Uterus (tissue), 4 donors: ENCODE measurements around the gene PMF1. TPM values are rescaled to one million over a fixed set of nuclear protein-coding genes. Genes with fewer than 3 reads are reported as not detected.

ENCODE experiments used
- DNase-seq, 2 donors: peaks; one replicate each; pipeline ENCODE4 v3.0.0-alpha.2; 2019 to 2020
- H3K27ac ChIP-seq, 2 donors: fragments of 200-600 bp; sonication (generic); 1 replicate in 1 of 2; 2 replicates in 1 of 2; pipeline ENCODE4 v1.5.1; 2016 to 2018
- H3K27me3 ChIP-seq, 2 donors: fragments of 200-600 bp; sonication (generic); one replicate each; pipeline ENCODE4 v1.5.1; 2018 to 2019; ENCODE audit warnings: control low read depth in 1 of 2
- H3K36me3 ChIP-seq, 2 donors: fragments of 200-600 bp; sonication (generic); one replicate each; pipeline ENCODE4 v1.5.1; 2019; ENCODE audit warnings: control low read depth in 1 of 2
- H3K4me1 ChIP-seq, 2 donors: fragments of 200-600 bp; sonication (generic); one replicate each; pipeline ENCODE4 v1.5.1; 2018 to 2019; ENCODE audit warnings: control low read depth in 1 of 2
- H3K4me3 ChIP-seq, 2 donors: fragments of 200-600 bp; sonication (generic); 1 replicate in 1 of 2; 2 replicates in 1 of 2; pipeline ENCODE4 v1.5.1; 2018 to 2019; ENCODE audit warnings: mild to moderate bottlenecking in 1 of 2
- H3K9me3 ChIP-seq, 2 donors: fragments of 200-600 bp; sonication (generic); one replicate each; pipeline ENCODE4 v1.5.1; 2019; ENCODE audit warnings: control low read depth in 1 of 2
- POLR2A ChIP-seq, 2 donors: fragments of 450-650 bp; IDR thresholded peaks; one replicate each; pipeline ENCODE4 v1.6.1; 2016; ENCODE audit warnings: antibody characterized with exemption in 2 of 2, mild to moderate bottlenecking in 1 of 2, moderate library complexity in 1 of 2
- intact Hi-C: fragments of 100-400 bp; cut with DNase I; formaldehyde crosslinking; loops from one replicate; pipeline ENCODE4 v1.15.1; 2023; ENCODE audit warnings: low total_unique reads
- total RNA-seq, 4 donors: library from RNA; depleted of rRNA in 3 of 4; stranded (reverse); fragments of >200 nt in 3 of 4; gene quantifications; one replicate each; pipeline versions ENCODE4 v1.1.0 to v1.2.4, GENCODE V29; 2014 to 2023
- TF ChIP-seq, protein P1 (sequence below), 4 experiments: fragments of 200-600 bp in 2 of 4; fragments of 450-650 bp in 2 of 4; sonication (generic) in 2 of 4; IDR thresholded peaks; one replicate each; pipeline ENCODE4 v1.5.1; 2016 to 2019; ENCODE audit warnings: antibody characterized with exemption in 4 of 4, mild to moderate bottlenecking in 2 of 4, moderate library complexity in 1 of 4
- donor health status: DM: yes; HTN: yes; CAD: no.

The PMF1 gene
- total RNA-seq, 4 donors from 2014 or later = 45.2 to 61.3 (median 46.0) TPM

- peaks cover 0 to 5% of the 10 kb centered on the region in 2 donors for H3K4me1 ChIP-seq
- no peaks in the 10 kb centered on the region for H3K9me3 ChIP-seq
- intact Hi-C loops = no loop called here
- TF ChIP-seq, protein P1, sequence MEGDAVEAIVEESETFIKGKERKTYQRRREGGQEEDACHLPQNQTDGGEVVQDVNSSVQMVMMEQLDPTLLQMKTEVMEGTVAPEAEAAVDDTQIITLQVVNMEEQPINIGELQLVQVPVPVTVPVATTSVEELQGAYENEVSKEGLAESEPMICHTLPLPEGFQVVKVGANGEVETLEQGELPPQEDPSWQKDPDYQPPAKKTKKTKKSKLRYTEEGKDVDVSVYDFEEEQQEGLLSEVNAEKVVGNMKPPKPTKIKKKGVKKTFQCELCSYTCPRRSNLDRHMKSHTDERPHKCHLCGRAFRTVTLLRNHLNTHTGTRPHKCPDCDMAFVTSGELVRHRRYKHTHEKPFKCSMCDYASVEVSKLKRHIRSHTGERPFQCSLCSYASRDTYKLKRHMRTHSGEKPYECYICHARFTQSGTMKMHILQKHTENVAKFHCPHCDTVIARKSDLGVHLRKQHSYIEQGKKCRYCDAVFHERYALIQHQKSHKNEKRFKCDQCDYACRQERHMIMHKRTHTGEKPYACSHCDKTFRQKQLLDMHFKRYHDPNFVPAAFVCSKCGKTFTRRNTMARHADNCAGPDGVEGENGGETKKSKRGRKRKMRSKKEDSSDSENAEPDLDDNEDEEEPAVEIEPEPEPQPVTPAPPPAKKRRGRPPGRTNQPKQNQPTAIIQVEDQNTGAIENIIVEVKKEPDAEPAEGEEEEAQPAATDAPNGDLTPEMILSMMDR (IDR thresholded peaks at IDR 0.05) = no peak
- no peak for TF ChIP-seq POLR2A (IDR thresholded peaks at IDR 0.05)
- H3K27ac ChIP-seq = no peak overlapping the region
- H3K36me3 ChIP-seq = no peaks in the 10 kb centered on the region
- DNase-seq = peak in 1 of 2 donors; percentile 42
- peaks cover 0 to 3% of the 10 kb centered on the region in 2 donors for H3K27me3 ChIP-seq
- H3K4me3 ChIP-seq = no peak overlapping the region
These were observed 34.1 kb downstream of the PMF1 start for GRCh38 chr1:156246781-156247459.

- no peaks in the 10 kb centered on the region for H3K9me3 ChIP-seq
- TF ChIP-seq, protein P1 (IDR thresholded peaks at IDR 0.05) = no peak
- no peak for TF ChIP-seq POLR2A (IDR thresholded peaks at IDR 0.05)
- DNase-seq = no peak
- peaks cover 0 to 3% of the 10 kb centered on the region in 2 donors for H3K27me3 ChIP-seq
- no peak within 1 kb of the TSS for H3K27ac ChIP-seq
- H3K4me1 ChIP-seq = peaks cover 0 to 5% of the 10 kb centered on the region in 2 donors
- no peaks in the 10 kb centered on the region for H3K36me3 ChIP-seq
- intact Hi-C loops = no loop called here
- H3K4me3 ChIP-seq = no peak within 1 kb of the TSS
These were observed 34.9 kb downstream of the PMF1 start, which contains the start of gene PAQR6 for GRCh38 chr1:156247460-156248322. Gene PAQR6, minus strand, starts transcription at chr1:156248056. Its CDS starts 1,325 bp downstream, at chr1:156246731.

GRCh38 chr1:156248323-156248683 is 35.5 kb downstream of the PMF1 start:
- Histone ChIP-seq H3K9me3 (no peaks in the 10 kb centered on the region), H3K4me3 (no peak overlapping the region), H3K27ac (no peak overlapping the region), H3K36me3 (no peaks in the 10 kb centered on the region), H3K4me1 (peaks cover 0 to 5% of the 10 kb centered on the region in 2 donors), H3K27me3 (peaks cover 0 to 3% of the 10 kb centered on the region in 2 donors)
- TF ChIP-seq POLR2A (IDR thresholded peaks at IDR 0.05) = no peak
- TF ChIP-seq, protein P1 (IDR thresholded peaks at IDR 0.05) = no peak
- intact Hi-C loops = no loop called here
- DNase-seq = no peak

DNA sequence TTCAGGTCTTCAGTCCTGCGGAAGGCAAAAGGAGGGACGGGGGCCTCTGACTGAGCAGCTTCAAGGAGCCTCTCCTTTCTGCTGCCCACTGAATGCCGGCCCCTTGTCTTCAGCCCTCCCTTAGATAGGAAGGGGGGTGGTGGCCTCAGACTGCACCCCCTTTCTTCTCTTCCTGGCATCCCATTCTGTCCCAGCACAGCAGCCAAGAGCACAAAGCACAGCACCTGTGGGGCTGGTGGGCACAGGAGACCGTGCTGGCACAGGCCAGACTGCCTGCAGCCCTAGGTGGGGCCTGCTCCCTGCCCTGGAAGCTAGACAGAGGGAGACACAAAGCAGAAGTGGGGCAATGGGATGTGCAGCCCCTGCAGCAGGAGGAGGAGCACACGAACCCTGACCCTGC is 36.8 kb downstream of the PMF1 start:
- Histone ChIP-seq H3K27me3 (peaks cover 0 to 3% of the 10 kb centered on the region in 2 donors), H3K4me1 (peaks cover 0 to 5% of the 10 kb centered on the region in 2 donors), H3K36me3 (no peaks in the 10 kb centered on the region), H3K27ac (no peak overlapping the region), H3K9me3 (no peaks in the 10 kb centered on the region), H3K4me3 (no peak overlapping the region)
- no peak for DNase-seq
- TF ChIP-seq, protein P1 (IDR thresholded peaks at IDR 0.05) = no peak
- no peak for TF ChIP-seq POLR2A (IDR thresholded peaks at IDR 0.05)
- intact Hi-C loops = no loop called here

GRCh38 chr1:156251527-156251926 is 38.7 kb downstream of the PMF1 start:
- no peak overlapping the region for H3K4me3 ChIP-seq

More at GRCh38 chr1:156251527-156251926, 38.7 kb downstream of the PMF1 start:
- H3K27me3 ChIP-seq = no peaks in the 10 kb centered on the region
- H3K27ac ChIP-seq = no peak overlapping the region
- H3K36me3 ChIP-seq = no peaks in the 10 kb centered on the region
- H3K9me3 ChIP-seq = no peaks in the 10 kb centered on the region
- intact Hi-C loops = no loop called here
- TF ChIP-seq, protein P1 (IDR thresholded peaks at IDR 0.05) = no peak
- no peak for TF ChIP-seq POLR2A (IDR thresholded peaks at IDR 0.05)
- DNase-seq = no peak
- no peaks in the 10 kb centered on the region for H3K4me1 ChIP-seq
